Activated T-helper 1 cell treated with Interleukin-2 at 50 U/mL for 16 hours (primary cell): ENCODE measurements around the gene JAKMIP1.
"Not testable (repeated sequence)": the region's sequence is repeated elsewhere in the genome, so short reads cannot be mapped to it uniquely, and the experiment has no call there.

ENCODE experiments used
- DNase-seq: peaks from one replicate; pipeline ENCODE4 v3.0.0-alpha.2; 2020; ENCODE audit warnings: low read depth

The JAKMIP1 gene

GRCh38 chr4:6143603-6144181 lies 56.7 kb downstream of the JAKMIP1 start:
- no peak for DNase-seq

- no peak for DNase-seq
Observed at GRCh38 chr4:6142935-6143602, 57.3 kb downstream of the JAKMIP1 start.

GRCh38 chr4:6142511-6142910 lies 57.8 kb downstream of the JAKMIP1 start:
- no peak for DNase-seq

DNA sequence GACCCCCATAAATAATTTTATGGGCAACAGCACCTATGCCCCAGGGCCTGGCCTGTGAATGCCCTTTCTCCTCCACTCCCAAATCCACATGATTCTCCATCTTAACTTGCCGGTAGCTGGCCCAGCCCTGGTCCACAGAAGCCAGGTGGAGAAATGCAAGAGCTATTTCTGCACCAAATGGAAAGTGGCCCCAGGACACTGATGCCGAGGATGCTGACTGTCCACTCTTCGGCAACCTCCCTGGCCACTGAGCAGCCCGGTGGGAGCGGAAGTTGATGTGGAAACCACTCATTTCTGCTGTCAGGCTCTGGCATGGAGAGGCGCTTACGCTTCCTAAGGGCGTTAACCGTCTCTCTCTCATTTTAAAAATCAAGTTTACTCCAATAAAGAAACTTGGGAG lies 58.8 kb downstream of the JAKMIP1 start:
- no peak for DNase-seq

- DNase-seq = not testable (repeated sequence)
Observed at GRCh38 chr4:6141021-6141420, 59.3 kb downstream of the JAKMIP1 start.

- DNase-seq = no peak
Observed at GRCh38 chr4:6137747-6138135, 62.6 kb downstream of the JAKMIP1 start.

GRCh38 chr4:6137027-6137746 lies 63.2 kb downstream of the JAKMIP1 start:
- no peak for DNase-seq

DNA sequence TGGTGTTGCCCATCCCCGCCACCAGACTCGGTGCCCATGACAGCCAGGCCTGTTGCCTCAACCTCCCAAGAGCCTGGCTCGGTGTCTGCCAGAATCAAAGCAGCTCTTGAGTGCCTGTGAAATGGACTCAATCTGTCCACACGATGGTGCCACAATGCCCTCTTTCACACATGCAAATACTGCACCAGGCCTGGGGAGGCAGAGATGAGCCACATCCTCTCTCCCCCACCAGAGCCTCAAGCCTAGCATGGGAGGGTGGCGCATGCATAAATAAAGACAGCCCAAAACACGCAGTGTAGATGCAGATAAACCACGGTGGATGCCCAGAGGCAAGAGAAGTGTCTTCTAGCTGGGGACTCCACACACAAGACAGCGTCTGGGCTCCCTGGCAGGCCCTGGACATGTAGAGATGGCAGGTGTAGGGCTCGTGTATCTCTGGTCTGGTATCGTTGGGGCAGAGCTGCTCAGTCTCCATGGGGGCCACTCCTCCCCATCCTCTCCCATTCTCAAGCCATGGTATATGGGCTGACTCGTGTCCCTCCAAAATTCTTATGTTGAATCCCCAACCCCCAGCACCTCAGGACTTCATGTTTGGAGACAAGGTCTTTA lies 65.6 kb downstream of the JAKMIP1 start:
- DNase-seq = no peak

- no peak for DNase-seq
Observed at GRCh38 chr4:6132716-6133115, 67.6 kb downstream of the JAKMIP1 start.

- DNase-seq = no peak
Observed at GRCh38 chr4:6128221-6128850, 72.0 kb downstream of the JAKMIP1 start.

- no peak for DNase-seq
Observed at GRCh38 chr4:6126971-6127745, 73.2 kb downstream of the JAKMIP1 start.

- no peak for DNase-seq
Observed at GRCh38 chr4:6125103-6125651, 75.2 kb downstream of the JAKMIP1 start.

- DNase-seq = no peak
Observed at GRCh38 chr4:6124386-6125102, 75.8 kb downstream of the JAKMIP1 start.

DNA sequence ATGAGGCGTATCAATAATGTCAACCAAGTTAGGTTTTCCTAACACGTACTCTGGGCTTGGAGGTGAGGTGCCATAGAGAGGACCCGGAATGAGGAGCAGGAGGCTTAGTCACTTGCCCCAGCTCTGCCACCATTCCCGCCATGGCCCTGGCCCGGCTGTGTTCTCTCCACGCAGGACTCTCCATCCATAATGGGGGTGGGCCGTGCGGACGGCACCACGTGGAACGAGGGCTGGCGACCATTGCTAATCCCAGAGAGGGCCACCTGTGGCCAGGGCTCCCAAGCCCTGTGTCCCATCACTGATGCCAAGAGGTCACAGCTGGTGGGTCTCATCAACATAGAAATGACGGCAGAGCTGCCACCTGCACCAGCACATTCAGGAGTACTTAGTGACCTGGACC lies 76.4 kb downstream of the JAKMIP1 start:
- DNase-seq = no peak

GRCh38 chr4:6123541-6123940 lies 76.8 kb downstream of the JAKMIP1 start:
- DNase-seq = no peak

DNA sequence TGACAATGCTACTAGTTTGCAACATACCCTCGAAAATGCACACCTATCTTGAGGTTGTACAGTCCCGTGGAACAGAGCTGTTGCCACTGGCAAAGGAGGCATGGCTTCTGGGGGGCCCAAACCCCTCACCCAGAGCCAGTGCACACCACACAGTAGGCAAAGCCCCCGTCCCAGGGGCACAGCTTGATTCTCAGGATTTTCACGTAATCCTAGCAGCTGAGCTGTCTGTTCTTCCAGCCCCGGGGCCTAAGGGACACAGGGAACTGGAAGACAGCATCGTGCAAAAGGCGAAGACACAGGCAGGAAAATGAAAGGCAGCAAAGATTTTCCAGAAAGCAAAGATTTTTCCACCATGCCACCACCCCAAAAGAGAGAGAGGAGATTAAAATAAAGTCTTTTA lies 77.2 kb downstream of the JAKMIP1 start:
- no peak for DNase-seq

- DNase-seq = no peak
Observed at GRCh38 chr4:6122496-6122895, 77.9 kb downstream of the JAKMIP1 start.

DNA sequence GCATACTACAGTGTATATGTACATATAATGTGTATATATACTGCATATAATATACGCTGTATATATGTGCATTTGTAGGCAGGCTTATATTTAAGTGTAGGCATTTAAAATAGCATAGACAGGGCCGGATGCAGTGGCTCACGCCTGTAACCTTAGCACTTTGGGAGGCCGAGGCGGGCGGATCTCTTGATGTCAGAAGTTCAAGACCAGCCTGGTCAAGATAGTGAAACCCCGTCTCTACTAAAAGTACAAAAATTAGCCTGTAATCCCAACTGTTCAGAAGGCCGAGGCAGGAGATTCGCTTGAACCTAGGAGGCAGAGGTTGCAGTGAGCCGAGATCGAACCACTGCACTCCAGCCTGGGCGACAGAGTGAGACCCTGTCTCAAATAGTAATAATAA lies 78.4 kb downstream of the JAKMIP1 start:
- DNase-seq = no peak

GRCh38 chr4:6121276-6121850 lies 79.0 kb downstream of the JAKMIP1 start:
- DNase-seq = no peak

DNA sequence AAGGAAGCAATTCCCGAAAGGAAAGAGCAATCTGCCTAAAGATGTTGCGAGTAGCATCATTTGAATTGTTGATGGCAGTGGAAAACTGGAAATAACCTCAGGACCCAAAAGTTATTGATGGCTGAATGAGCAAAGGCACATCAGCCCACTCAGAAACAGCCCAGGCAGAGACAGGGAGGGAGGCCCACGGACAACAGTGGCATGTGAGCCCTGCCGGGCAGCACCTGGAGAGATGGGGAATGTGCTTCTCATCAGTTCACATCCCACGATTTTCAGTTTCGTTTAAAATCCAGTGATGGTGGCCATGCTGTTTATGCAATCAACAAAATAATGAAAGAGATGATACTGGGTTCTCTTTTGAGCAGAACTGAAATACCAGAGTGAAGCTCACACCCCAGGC lies 80.0 kb downstream of the JAKMIP1 start:
- DNase-seq = no peak
